Measurements from ENCODE around the gene CRABP2.

CRABP2 gene

GRCh38 chr1:156726549-156727226 lies 21.3 kb upstream of the CRABP2 start:
- Histone ChIP-seq H4K20me1 (ENCODE audit: insufficient read depth, low read length) (0 out of 2 replicates have a peak, but pooled peaks cover 3% of the 10 kb centered on the region), H3F3A (ENCODE audit: insufficient read depth, low read length) (no peaks in the 10 kb centered on the region; the same call in 1 of the 2 replicates), H3K9me3 (ENCODE audit: low read length) (no peaks in the 10 kb centered on the region), H3K4me1 (ENCODE audit: insufficient read depth, low read length, severe bottlenecking) (peaks cover 48% of the 10 kb centered on the region), H3K36me3 (ENCODE audit: insufficient read depth, low read length) (peaks cover 51% of the 10 kb centered on the region), H3K9me2 (ENCODE audit: low read depth, low read length) (no peaks in the 10 kb centered on the region), H3K9ac (ENCODE audit: low read length) (peak overlapping the region; percentile 100), H3K27ac (ENCODE audit: low read depth, low read length, poor library complexity, severe bottlenecking) (peak overlapping the region; percentile 76), H3K4me2 (ENCODE audit: low read length) (peak overlapping the region; percentile 87), H2AFZ (ENCODE audit: low read length) (no peak overlapping the region), H3K79me2 (ENCODE audit: insufficient read depth, low read length) (peaks cover 45% of the 10 kb centered on the region), H3K27me3 (ENCODE audit: insufficient read depth, low read length) (no peaks in the 10 kb centered on the region), H3K4me3 (ENCODE audit: low read depth, low read length, poor library complexity, severe bottlenecking) (peak overlapping the region; percentile 100)
- TF ChIP-seq EZH2 (IDR thresholded peaks at IDR 0.05; ENCODE audit: borderline replicate concordance, low read length) (no peak), CTCF (IDR thresholded peaks at IDR 0.05; ENCODE audit: low read length) (peak; percentile 76)

DNA sequence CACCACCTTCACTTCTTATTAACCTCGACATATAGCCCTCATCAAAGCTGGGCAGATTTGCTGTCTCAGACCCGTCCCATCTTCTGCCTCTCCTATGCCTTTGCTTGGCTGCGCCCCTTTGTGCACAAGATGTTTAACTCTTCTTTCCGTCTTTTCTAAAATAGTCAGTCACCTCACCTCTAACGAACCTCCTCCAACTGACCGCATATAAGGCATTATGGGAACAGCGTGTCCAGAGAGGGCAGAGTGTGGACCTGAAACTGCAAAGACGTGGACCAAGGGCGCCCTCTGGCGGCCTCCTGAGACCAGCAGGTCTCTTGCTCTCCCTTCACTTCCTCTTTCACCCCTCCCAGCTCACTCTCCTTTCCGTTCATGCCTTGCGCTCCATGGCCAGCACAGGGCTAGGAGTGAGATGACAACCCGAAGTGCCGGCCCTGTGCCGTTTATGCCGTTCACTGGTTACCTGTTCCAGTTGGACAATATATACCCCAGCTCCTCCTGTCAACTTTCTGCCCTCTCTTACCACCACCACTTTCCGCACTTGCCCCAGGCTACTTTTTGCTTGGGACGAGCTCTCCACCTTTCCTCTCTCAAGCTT lies 20.4 kb upstream of the CRABP2 start:
- Histone ChIP-seq H3K4me2 (ENCODE audit: low read length) (peak overlapping the region; percentile 87), H3K9me3 (ENCODE audit: low read length) (no peaks in the 10 kb centered on the region), H3K9ac (ENCODE audit: low read length) (peak overlapping the region; percentile 100), H3K79me2 (ENCODE audit: insufficient read depth, low read length) (peaks cover 45% of the 10 kb centered on the region), H3K27ac (ENCODE audit: low read depth, low read length, poor library complexity, severe bottlenecking) (peak overlapping the region; percentile 76), H3K27me3 (ENCODE audit: insufficient read depth, low read length) (no peaks in the 10 kb centered on the region), H3K4me1 (ENCODE audit: insufficient read depth, low read length, severe bottlenecking) (peaks cover 48% of the 10 kb centered on the region), H3K36me3 (ENCODE audit: insufficient read depth, low read length) (peaks cover 60% of the 10 kb centered on the region), H3F3A (ENCODE audit: insufficient read depth, low read length) (no peaks in the 10 kb centered on the region), H3K4me3 (ENCODE audit: low read depth, low read length, poor library complexity, severe bottlenecking) (peak overlapping the region; percentile 100), H3K9me2 (ENCODE audit: low read depth, low read length) (no peaks in the 10 kb centered on the region), H4K20me1 (ENCODE audit: insufficient read depth, low read length) (0 out of 2 replicates have a peak, but pooled peaks cover 3% of the 10 kb centered on the region), H2AFZ (ENCODE audit: low read length) (no peak overlapping the region)
- TF ChIP-seq EZH2 (IDR thresholded peaks at IDR 0.05; ENCODE audit: borderline replicate concordance, low read length) (no peak), CTCF (IDR thresholded peaks at IDR 0.05; ENCODE audit: low read length) (peak; percentile 95)

- H3K4me2 ChIP-seq (ENCODE audit: low read length), result no peak overlapping the region
- peaks cover 28% of the 10 kb centered on the region for H3K79me2 ChIP-seq (ENCODE audit: insufficient read depth, low read length)
- H3K9ac ChIP-seq (ENCODE audit: low read length), result no peak overlapping the region
- no peaks in the 10 kb centered on the region for H3F3A ChIP-seq (ENCODE audit: insufficient read depth, low read length)
- peaks cover 25% of the 10 kb centered on the region for H3K4me1 ChIP-seq (ENCODE audit: insufficient read depth, low read length, severe bottlenecking)
- no peak overlapping the region for H3K27ac ChIP-seq (ENCODE audit: low read depth, low read length, poor library complexity, severe bottlenecking)
- no peaks in the 10 kb centered on the region for H3K9me3 ChIP-seq (ENCODE audit: low read length)
- no peaks in the 10 kb centered on the region for H3K9me2 ChIP-seq (ENCODE audit: low read depth, low read length)
- no peak overlapping the region for H3K4me3 ChIP-seq (ENCODE audit: low read depth, low read length, poor library complexity, severe bottlenecking)
- no peak overlapping the region for H2AFZ ChIP-seq (ENCODE audit: low read length)
- H4K20me1 ChIP-seq (ENCODE audit: insufficient read depth, low read length), result peaks cover 3% of the 10 kb centered on the region; the same call in 1 of the 2 replicates
- TF ChIP-seq EZH2 (IDR thresholded peaks at IDR 0.05; ENCODE audit: borderline replicate concordance, low read length), result no peak
- TF ChIP-seq CTCF (IDR thresholded peaks at IDR 0.05; ENCODE audit: low read length), result no peak
- H3K27me3 ChIP-seq (ENCODE audit: insufficient read depth, low read length), result no peaks in the 10 kb centered on the region
- H3K36me3 ChIP-seq (ENCODE audit: insufficient read depth, low read length), result peaks cover 72% of the 10 kb centered on the region
Measured at GRCh38 chr1:156721535-156721934, 16.2 kb upstream of the CRABP2 start.
